Tibial nerve (tissue), 4 donors: ENCODE results near the gene MTA2.

ENCODE experiments used
- EP300 ChIP-seq, 2 donors: sonication (generic); formaldehyde crosslinking; IDR thresholded peaks; one replicate each; pipeline ENCODE4 v1.6.1; 2017; ENCODE audit warnings: antibody characterized with exemption in 2 of 2, mild to moderate bottlenecking in 1 of 2
- POLR2A ChIP-seq, 2 donors: fragments of 450-650 bp; IDR thresholded peaks; one replicate each; pipeline ENCODE4 v1.6.1; 2017; ENCODE audit warnings: antibody characterized with exemption in 2 of 2, mild to moderate bottlenecking in 2 of 2, moderate library complexity in 2 of 2
- TF ChIP-seq, protein P1 (sequence below), 5 experiments: fragments of 200-600 bp in 3 of 5; fragments of 450-650 bp in 2 of 5; sonication (generic) in 3 of 5; IDR thresholded peaks; one replicate each; pipeline ENCODE4 v1.5.1; 2016 to 2019; ENCODE audit warnings: antibody characterized with exemption in 5 of 5, mild to moderate bottlenecking in 3 of 5, moderate library complexity in 2 of 5

DNA sequence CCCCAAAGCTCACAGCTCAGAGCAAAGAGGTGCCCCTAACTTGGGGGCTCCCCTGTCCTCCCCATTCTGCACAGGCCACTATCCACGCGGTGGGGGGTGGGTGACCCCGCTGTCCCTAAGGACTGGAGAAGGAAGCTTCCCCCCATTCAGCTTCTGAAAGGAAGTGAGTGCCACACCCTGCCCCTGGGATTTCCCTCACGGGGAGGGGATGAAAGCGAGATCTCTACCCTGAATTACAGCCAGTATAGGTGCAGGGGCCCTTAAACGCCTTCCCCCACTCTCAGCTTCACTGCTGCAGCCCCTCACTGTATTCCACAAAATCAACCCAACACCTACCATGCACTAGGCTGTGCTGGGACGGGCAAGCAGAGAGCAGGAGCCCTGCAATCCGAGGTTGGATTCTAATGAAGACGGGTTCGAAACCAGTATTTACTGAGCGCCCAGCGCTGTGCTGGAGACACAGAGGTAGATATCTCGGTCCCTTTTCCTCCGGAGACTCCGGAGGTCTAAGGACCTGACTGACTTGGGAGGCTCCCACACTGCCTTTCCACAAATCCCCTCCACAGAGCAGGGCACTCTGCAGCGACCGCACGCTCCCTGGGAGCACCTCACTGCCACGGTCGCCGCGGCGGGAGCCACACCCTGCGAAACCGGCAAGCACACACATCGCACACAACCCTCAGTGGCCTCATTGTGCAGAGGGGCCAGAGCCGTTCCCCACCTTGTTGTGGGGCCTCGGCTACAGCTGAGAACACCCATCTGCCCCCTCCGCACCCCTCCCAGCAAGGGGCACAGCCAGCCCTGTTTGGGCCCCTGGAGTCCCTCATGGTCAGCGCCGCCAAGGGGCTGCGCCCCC is 56.9 kb downstream of the MTA2 start:
- TF ChIP-seq POLR2A (IDR thresholded peaks at IDR 0.05) (no peak), EP300 (IDR thresholded peaks at IDR 0.05) (no peak)
- TF ChIP-seq, protein P1, sequence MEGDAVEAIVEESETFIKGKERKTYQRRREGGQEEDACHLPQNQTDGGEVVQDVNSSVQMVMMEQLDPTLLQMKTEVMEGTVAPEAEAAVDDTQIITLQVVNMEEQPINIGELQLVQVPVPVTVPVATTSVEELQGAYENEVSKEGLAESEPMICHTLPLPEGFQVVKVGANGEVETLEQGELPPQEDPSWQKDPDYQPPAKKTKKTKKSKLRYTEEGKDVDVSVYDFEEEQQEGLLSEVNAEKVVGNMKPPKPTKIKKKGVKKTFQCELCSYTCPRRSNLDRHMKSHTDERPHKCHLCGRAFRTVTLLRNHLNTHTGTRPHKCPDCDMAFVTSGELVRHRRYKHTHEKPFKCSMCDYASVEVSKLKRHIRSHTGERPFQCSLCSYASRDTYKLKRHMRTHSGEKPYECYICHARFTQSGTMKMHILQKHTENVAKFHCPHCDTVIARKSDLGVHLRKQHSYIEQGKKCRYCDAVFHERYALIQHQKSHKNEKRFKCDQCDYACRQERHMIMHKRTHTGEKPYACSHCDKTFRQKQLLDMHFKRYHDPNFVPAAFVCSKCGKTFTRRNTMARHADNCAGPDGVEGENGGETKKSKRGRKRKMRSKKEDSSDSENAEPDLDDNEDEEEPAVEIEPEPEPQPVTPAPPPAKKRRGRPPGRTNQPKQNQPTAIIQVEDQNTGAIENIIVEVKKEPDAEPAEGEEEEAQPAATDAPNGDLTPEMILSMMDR (IDR thresholded peaks at IDR 0.05) = no peak
